ENCODE data around the gene AEN. TPM values are rescaled to one million over a fixed set of nuclear protein-coding genes. Genes with fewer than 3 reads are reported as not detected.

Gene AEN
- polyA plus RNA-seq, 2 of the 4 experiments (the other 2 are of a cell fraction), result 57.2 to 74.9 TPM

DNA sequence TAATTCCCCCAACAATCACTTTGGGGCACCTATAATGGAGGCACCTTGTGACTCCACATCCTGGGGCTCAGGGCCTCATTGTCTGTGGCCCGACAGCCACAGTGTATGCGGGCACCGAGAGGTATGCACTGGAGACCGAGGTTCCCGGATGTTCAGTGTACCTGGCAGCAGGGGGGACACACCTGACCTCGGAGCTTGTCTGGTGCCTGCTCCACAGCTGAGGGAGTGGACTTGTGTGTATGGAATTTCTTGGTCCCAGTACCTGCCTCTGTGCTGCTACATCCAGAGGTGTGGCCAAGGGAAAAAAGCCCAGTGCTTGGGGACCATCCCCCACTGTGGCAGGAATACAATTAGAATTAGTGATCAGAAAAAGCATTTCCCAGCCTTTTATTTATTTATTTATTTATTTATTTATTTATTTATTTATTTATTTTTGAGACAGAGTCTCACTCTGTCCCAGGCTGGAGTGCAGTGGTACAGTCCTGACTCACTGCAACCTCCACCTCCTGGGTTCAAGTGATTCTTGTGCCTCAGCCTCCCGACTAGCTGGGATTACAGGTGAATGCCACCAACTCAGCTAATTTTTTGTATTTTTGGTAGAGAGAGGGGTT, 8.8 kb upstream of the AEN start:
- Histone ChIP-seq H3K4me1 (peaks cover 26% of the 10 kb centered on the region), H3K9me3 (no peaks in the 10 kb centered on the region), H3K27ac (no peak overlapping the region), H3K4me3 (no peak overlapping the region), H3K4me2 (no peak overlapping the region)
- POLR2A ChIA-PET, result no interaction called here
- TF ChIP-seq ZC3H11A (IDR thresholded peaks at IDR 0.05) (peak; percentile 96), JUNB (IDR thresholded peaks at IDR 0.05) (no peak)
- no peak for ATAC-seq
- DNase-seq (ENCODE audit: low read depth in 1 of 2, low spot score in 1 of 2), result no peak
- CTCF ChIA-PET, result interaction anchor here (1.2 to 2.1 kb wide), 2 partner anchors 135 to 144 kb away, joined by 4 to 11 read pairs; no protein-coding TSS in a partner anchor
- 58% methylated on average over 7 of the region's 7 CpGs for WGBS (ENCODE audit: missing lambda C conversion rate)
- no peak for FAIRE-seq

DNA sequence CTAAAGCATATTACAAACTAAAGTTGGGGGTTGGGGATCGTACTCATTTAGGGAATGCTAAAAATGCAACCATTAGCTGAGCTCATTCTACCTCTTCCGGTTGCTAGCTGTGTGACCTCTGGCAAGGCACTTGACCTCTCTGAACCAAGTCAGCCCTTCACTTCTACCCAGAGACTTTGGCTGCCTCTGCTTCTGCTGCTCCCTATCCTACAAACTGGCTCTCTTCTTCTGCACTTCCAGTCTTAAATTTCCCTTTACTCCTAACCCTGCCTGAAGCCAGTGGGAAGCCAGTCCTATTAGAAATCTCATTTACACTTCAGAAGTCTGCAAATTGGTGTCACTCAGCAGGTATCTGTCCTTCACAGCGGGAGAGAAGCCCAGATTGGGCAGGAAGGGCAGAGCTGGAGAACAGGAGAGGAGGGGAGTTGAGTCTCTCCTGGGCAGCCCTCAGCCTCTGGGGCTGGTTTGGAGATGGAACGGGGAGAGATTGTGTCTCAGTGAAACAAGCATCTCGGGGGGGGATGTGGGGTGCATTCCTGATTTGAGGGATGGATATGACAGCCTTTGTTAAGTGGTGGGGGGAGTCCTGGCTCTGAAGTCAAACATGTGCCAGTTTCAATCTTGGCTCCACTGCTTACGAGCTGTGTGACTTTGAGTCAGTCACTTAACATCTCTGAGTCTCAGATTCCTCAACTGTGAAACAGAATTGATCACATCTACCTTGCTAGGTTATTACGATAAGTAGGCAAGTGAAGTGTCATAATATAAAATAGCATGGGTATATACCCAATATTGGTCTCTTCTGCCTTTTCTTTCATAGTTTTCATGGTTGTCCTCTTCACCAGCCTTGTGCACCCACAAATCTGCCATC, 7.8 kb upstream of the AEN start:
- Histone ChIP-seq H3K27ac (no peak overlapping the region), H3K4me1 (peaks cover 26% of the 10 kb centered on the region), H3K9me3 (no peaks in the 10 kb centered on the region), H3K4me2 (no peak overlapping the region), H3K4me3 (no peak overlapping the region)
- WGBS (ENCODE audit: missing lambda C conversion rate), result 60% methylated on average over 7 of the region's 7 CpGs
- ATAC-seq (0 out of 6 replicates have a peak, but pooled peaks of 1 of the 2 experiments have one; percentile 10), FAIRE-seq (no peak), DNase-seq (ENCODE audit: low read depth in 1 of 2, low spot score in 1 of 2) (no peak)
- CTCF ChIA-PET, result interaction anchor here (0.6 to 3.8 kb wide), 5 partner anchors 9 to 177 kb away, joined by 4 to 19 read pairs (median 11); no protein-coding TSS in a partner anchor
- POLR2A ChIA-PET, result no interaction called here
- TF ChIP-seq RCOR1 (IDR thresholded peaks at IDR 0.05; ENCODE audit: low read depth, low read length), result no peak
- TF ChIP-seq RARB (CRISPR knock-in tag; IDR thresholded peaks at IDR 0.05), result no peak
- TF ChIP-seq, protein P1, sequence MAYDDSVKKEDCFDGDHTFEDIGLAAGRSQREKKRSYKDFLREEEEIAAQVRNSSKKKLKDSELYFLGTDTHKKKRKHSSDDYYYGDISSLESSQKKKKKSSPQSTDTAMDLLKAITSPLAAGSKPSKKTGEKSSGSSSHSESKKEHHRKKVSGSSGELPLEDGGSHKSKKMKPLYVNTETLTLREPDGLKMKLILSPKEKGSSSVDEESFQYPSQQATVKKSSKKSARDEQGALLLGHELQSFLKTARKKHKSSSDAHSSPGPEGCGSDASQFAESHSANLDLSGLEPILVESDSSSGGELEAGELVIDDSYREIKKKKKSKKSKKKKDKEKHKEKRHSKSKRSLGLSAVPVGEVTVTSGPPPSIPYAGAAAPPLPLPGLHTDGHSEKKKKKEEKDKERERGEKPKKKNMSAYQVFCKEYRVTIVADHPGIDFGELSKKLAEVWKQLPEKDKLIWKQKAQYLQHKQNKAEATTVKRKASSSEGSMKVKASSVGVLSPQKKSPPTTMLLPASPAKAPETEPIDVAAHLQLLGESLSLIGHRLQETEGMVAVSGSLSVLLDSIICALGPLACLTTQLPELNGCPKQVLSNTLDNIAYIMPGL (CRISPR knock-in tag; IDR thresholded peaks at IDR 0.05; ENCODE audit: borderline replicate concordance), result no peak
- TF ChIP-seq, protein P2, sequence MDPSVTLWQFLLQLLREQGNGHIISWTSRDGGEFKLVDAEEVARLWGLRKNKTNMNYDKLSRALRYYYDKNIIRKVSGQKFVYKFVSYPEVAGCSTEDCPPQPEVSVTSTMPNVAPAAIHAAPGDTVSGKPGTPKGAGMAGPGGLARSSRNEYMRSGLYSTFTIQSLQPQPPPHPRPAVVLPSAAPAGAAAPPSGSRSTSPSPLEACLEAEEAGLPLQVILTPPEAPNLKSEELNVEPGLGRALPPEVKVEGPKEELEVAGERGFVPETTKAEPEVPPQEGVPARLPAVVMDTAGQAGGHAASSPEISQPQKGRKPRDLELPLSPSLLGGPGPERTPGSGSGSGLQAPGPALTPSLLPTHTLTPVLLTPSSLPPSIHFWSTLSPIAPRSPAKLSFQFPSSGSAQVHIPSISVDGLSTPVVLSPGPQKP (IDR thresholded peaks at IDR 0.05; ENCODE audit: low read depth, low read length), result no peak
- peak; percentile 88 for TF ChIP-seq ZFP36 (IDR thresholded peaks at IDR 0.05; ENCODE audit: borderline replicate concordance, partially characterized antibody)
- TF ChIP-seq KDM1A (IDR thresholded peaks at IDR 0.05; ENCODE audit: low read depth), result peak; percentile 59; the same call in 1 of the 2 replicates
- no peak for TF ChIP-seq FOXS1 (CRISPR knock-in tag; IDR thresholded peaks at IDR 0.05)
- no peak for TF ChIP-seq GATA3 (IDR thresholded peaks at IDR 0.05; ENCODE audit: borderline replicate concordance)
- no peak for TF ChIP-seq CHD4 (IDR thresholded peaks at IDR 0.05; ENCODE audit: borderline replicate concordance)
- no peak for TF ChIP-seq EP300 (IDR thresholded peaks at IDR 0.05)
- TF ChIP-seq, protein P3, sequence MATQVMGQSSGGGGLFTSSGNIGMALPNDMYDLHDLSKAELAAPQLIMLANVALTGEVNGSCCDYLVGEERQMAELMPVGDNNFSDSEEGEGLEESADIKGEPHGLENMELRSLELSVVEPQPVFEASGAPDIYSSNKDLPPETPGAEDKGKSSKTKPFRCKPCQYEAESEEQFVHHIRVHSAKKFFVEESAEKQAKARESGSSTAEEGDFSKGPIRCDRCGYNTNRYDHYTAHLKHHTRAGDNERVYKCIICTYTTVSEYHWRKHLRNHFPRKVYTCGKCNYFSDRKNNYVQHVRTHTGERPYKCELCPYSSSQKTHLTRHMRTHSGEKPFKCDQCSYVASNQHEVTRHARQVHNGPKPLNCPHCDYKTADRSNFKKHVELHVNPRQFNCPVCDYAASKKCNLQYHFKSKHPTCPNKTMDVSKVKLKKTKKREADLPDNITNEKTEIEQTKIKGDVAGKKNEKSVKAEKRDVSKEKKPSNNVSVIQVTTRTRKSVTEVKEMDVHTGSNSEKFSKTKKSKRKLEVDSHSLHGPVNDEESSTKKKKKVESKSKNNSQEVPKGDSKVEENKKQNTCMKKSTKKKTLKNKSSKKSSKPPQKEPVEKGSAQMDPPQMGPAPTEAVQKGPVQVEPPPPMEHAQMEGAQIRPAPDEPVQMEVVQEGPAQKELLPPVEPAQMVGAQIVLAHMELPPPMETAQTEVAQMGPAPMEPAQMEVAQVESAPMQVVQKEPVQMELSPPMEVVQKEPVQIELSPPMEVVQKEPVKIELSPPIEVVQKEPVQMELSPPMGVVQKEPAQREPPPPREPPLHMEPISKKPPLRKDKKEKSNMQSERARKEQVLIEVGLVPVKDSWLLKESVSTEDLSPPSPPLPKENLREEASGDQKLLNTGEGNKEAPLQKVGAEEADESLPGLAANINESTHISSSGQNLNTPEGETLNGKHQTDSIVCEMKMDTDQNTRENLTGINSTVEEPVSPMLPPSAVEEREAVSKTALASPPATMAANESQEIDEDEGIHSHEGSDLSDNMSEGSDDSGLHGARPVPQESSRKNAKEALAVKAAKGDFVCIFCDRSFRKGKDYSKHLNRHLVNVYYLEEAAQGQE (IDR thresholded peaks at IDR 0.05), result no peak
- no peak for TF ChIP-seq CHD2 (IDR thresholded peaks at IDR 0.05; ENCODE audit: low read length, partially characterized antibody)
- TF ChIP-seq HOXB5 (CRISPR knock-in tag; IDR thresholded peaks at IDR 0.05), result no peak
- TF ChIP-seq FOSL2 (IDR thresholded peaks at IDR 0.05), result no peak
- no peak for TF ChIP-seq FOSL2 (CRISPR knock-in tag; IDR thresholded peaks at IDR 0.05)
- no peak for TF ChIP-seq MAFK (IDR thresholded peaks at IDR 0.05; ENCODE audit: partially characterized antibody)
- no peak for TF ChIP-seq ESRRA (IDR thresholded peaks at IDR 0.05; ENCODE audit: borderline replicate concordance, low read length)
